Measurements from ENCODE around the gene POP7.
"Not testable (repeated sequence)": the region's sequence is repeated elsewhere in the genome, so short reads cannot be mapped to it uniquely, and the experiment has no call there.

The POP7 gene

DNA sequence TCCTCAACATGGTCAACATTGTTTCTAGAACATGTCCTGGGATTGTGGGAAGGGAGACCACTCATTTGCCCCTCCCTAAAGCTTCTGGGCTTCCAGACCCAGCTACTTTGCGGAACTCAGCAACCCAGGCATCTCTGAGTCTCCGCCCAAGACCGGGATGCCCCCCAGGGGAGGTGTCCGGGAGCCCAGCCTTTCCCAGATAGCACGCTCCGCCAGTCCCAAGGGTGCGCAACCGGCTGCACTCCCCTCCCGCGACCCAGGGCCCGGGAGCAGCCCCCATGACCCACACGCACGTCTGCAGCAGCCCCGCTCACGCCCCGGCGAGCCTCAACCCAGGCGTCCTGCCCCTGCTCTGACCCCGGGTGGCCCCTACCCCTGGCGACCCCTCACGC, 14.4 kb downstream of the POP7 start, which contains the start of gene EPO:
Gene EPO, plus strand, starts transcription at position 190 of the 392 bp plus-strand sequence. CDS start 513 bp downstream, outside the sequence.
- in situ Hi-C loops (cut with MboI; ENCODE audit: low sequenced_read_pairs, unreplicated experiment) = no loop called here
- TF ChIP-seq, protein P1, sequence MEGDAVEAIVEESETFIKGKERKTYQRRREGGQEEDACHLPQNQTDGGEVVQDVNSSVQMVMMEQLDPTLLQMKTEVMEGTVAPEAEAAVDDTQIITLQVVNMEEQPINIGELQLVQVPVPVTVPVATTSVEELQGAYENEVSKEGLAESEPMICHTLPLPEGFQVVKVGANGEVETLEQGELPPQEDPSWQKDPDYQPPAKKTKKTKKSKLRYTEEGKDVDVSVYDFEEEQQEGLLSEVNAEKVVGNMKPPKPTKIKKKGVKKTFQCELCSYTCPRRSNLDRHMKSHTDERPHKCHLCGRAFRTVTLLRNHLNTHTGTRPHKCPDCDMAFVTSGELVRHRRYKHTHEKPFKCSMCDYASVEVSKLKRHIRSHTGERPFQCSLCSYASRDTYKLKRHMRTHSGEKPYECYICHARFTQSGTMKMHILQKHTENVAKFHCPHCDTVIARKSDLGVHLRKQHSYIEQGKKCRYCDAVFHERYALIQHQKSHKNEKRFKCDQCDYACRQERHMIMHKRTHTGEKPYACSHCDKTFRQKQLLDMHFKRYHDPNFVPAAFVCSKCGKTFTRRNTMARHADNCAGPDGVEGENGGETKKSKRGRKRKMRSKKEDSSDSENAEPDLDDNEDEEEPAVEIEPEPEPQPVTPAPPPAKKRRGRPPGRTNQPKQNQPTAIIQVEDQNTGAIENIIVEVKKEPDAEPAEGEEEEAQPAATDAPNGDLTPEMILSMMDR (IDR thresholded peaks at IDR 0.05; ENCODE audit: borderline replicate concordance, control extremely low read depth, extremely low read depth, insufficient read depth, missing control alignments) = no peak
- no peak for DNase-seq (ENCODE audit: low spot score)

GRCh38 chr7:100720671-100721504, 15.0 kb downstream of the POP7 start:
- TF ChIP-seq, protein P1 (IDR thresholded peaks at IDR 0.05; ENCODE audit: borderline replicate concordance, control extremely low read depth, extremely low read depth, insufficient read depth, missing control alignments) = no peak
- DNase-seq (ENCODE audit: low spot score) = no peak
- in situ Hi-C loops (cut with MboI; ENCODE audit: low sequenced_read_pairs, unreplicated experiment) = no loop called here

GRCh38 chr7:100721505-100721812, 15.5 kb downstream of the POP7 start:
- TF ChIP-seq, protein P1 (IDR thresholded peaks at IDR 0.05; ENCODE audit: borderline replicate concordance, control extremely low read depth, extremely low read depth, insufficient read depth, missing control alignments) = no peak
- in situ Hi-C loops (cut with MboI; ENCODE audit: low sequenced_read_pairs, unreplicated experiment) = no loop called here
- no peak for DNase-seq (ENCODE audit: low spot score)

GRCh38 chr7:100722480-100723212, 16.7 kb downstream of the POP7 start:
- in situ Hi-C loops (cut with MboI; ENCODE audit: low sequenced_read_pairs, unreplicated experiment) = no loop called here
- TF ChIP-seq, protein P1 (IDR thresholded peaks at IDR 0.05; ENCODE audit: borderline replicate concordance, control extremely low read depth, extremely low read depth, insufficient read depth, missing control alignments) = no peak
- no peak for DNase-seq (ENCODE audit: low spot score)

DNA sequence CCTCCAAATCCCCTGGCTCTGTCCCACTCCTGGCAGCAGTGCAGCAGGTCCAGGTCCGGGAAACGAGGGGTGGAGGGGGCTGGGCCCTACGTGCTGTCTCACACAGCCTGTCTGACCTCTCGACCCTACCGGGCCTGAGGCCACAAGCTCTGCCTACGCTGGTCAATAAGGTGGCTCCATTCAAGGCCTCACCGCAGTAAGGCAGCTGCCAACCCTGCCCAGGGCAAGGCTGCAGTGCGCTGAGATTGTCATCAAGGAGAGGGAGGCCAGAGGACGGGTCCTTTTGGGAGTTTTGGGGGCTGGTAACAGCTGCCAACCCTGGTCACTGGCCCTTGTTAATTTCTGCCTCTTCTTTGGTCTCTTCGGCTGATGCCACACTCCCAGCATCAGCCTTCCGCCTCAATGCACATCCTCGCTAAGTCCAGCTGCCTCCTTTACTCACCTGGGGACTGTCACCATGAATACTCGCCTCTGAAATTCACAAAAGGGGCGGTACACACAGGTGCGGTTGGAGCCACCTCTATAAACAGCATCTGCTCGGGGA, 17.9 kb downstream of the POP7 start:
- TF ChIP-seq, protein P1 (IDR thresholded peaks at IDR 0.05; ENCODE audit: borderline replicate concordance, control extremely low read depth, extremely low read depth, insufficient read depth, missing control alignments) = no peak
- DNase-seq (ENCODE audit: low spot score) = no peak
- in situ Hi-C loops (cut with MboI; ENCODE audit: low sequenced_read_pairs, unreplicated experiment) = no loop called here

GRCh38 chr7:100724364-100724763, 18.4 kb downstream of the POP7 start:
- in situ Hi-C loops (cut with MboI; ENCODE audit: low sequenced_read_pairs, unreplicated experiment); DNase-seq (ENCODE audit: low spot score): not testable (repeated sequence)
